OCI-LY7 (cell line): Measurements from ENCODE around the gene CDK17.

Experiments used
- EZH2phosphoT487 ChIP-seq: fragments of 200-600 bp; sonication (generic); IDR thresholded peaks from 2 replicates; pipeline ENCODE4 v1.6.1; 2018; ENCODE audit warnings: low read depth, borderline replicate concordance, mild to moderate bottlenecking, mixed run types, antibody characterized with exemption, low read length, moderate library complexity, mixed read lengths
- TF ChIP-seq, protein P1 (sequence below): fragments of 200-600 bp; sonication (generic); conservative IDR thresholded peaks from 2 replicates; pipeline ENCODE4 v1.5.1; 2014; ENCODE audit warnings: mild to moderate bottlenecking, antibody characterized with exemption, low read length, moderate library complexity, mixed read lengths

DNA sequence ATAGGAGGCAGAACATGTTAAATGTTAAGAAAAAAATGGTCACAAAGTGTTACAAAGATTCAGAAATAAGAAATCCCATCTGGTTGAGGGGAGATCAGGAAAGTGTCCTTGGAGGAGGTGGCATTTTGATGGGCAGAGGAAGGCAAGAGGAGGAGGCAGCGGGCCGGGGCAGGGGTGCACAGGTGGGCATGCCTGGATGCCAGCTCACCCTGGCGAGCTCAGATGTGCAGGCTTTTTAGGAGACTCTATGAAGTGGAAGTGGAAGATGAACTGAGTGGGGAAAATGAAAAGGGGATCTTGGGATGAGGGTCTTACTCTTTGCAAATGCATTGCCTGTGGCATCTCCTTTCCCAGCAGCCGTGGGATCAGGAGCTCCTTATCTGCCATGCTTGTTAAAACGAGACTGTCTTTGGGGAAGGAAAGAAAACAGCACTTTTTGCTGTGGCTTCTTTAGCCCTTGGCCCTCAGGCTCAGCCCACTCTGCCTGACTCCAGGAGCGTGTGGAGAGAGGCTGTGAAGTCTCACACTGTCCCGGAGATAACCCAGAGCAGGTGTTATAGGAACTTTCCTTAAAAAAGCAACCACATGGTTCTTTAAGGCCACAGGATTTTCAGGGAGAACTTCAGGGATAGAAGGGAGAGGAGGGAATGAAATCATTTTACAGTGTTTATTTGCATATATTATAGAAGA lies 143.4 kb downstream of the CDK17 start:
- TF ChIP-seq EZH2phosphoT487 = no peak
- TF ChIP-seq, protein P1, sequence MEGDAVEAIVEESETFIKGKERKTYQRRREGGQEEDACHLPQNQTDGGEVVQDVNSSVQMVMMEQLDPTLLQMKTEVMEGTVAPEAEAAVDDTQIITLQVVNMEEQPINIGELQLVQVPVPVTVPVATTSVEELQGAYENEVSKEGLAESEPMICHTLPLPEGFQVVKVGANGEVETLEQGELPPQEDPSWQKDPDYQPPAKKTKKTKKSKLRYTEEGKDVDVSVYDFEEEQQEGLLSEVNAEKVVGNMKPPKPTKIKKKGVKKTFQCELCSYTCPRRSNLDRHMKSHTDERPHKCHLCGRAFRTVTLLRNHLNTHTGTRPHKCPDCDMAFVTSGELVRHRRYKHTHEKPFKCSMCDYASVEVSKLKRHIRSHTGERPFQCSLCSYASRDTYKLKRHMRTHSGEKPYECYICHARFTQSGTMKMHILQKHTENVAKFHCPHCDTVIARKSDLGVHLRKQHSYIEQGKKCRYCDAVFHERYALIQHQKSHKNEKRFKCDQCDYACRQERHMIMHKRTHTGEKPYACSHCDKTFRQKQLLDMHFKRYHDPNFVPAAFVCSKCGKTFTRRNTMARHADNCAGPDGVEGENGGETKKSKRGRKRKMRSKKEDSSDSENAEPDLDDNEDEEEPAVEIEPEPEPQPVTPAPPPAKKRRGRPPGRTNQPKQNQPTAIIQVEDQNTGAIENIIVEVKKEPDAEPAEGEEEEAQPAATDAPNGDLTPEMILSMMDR = no peak
